ENCODE data around the gene SELENON. TPM values are rescaled to one million over a fixed set of nuclear protein-coding genes. Genes with fewer than 3 reads are reported as not detected.
A peak's percentile ranks its signal among the peaks of the same experiment; 100 is the strongest.

Gene SELENON
- total RNA-seq, 1 donor from 2014 or later: 45.7 TPM

DNA sequence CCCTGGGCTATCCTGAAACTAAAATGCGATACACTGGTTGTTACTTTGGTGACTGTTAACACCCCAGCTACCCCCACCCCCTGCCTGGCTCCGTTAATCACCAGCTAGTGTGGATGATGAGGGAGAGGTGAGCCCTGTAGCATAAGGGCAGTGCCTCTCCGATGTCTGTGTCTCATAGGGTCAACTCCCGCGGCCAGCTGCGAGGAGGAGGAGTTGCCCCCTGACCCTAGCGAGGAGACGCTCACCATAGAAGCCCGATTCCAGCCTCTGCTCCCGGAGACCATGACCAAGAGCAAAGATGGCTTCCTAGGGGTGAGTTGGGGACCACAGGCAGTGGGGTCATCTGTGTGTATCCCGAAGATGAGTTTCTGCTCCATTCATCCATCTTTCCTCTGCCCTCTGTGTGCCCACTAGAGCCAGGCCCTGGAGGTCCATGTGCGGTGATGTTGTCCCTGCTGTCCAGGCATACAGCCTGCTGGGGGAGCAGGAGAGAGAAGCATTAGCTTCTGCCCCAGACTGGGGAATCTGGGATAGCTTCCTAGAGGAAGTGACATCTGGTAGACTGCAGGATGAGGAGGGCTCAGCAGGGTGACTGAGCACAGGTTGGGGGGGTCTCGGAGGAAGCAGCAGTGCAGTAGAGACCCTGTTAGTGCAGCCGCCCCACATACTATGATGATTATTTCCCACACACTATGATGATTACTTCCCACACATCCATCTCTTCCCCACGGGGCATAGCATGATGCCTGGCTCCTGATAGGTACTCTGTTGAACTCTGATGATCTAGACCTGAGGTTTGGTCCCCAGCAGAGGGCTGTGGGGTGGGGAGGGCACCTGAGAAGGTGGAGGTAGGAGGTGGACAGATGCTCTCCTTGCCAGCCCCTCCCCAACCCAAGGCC, 5.2 kb downstream of the SELENON start:
- ATAC-seq: no peak
- no peak for DNase-seq (ENCODE audit: missing footprints)
- intact Hi-C loops (cut with DNase I): no loop called here

DNA sequence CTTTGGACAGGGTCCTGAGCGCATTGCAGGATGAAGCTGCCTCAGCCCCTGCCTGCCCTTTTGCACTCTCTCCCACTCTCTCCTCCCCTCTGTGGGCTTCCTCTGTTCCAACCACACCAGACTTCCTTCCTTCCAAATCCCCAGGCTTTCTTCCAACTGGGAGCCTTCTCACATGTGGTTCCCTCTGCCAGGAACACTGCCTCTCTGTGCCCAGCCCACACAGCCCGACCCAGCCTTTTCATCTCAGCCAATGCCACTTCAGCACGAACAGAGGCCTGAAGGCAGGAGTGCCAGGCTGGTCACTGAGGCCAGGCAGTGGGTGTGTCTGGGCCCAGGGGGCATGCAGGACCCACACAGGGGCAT, 5.9 kb downstream of the SELENON start:
- ATAC-seq (peak; percentile 75), DNase-seq (ENCODE audit: missing footprints) (no peak)
- intact Hi-C loops (cut with DNase I): no loop called here

DNA sequence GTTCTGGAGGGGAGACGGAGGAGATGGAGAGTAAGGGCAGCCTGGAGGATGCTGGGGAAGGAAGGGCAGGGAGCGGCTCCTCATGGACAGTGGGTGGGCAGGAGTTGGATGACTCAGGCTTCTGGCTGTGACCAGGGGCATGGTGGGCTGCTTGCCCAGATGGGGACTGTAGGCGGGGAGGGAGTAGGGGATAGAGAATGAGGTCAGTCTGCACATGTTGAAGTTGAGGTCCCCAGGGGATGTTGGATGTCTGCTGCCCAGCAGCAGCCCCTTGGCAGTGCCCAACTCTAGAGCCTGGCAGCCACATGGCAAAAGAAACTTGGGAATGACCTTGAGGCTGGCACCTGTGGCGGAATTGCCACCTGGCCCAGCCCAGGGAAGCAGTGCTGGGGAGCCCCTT, 6.4 kb downstream of the SELENON start:
- ATAC-seq (no peak), DNase-seq (ENCODE audit: missing footprints) (no peak)
- intact Hi-C loops (cut with DNase I): no loop called here

DNA sequence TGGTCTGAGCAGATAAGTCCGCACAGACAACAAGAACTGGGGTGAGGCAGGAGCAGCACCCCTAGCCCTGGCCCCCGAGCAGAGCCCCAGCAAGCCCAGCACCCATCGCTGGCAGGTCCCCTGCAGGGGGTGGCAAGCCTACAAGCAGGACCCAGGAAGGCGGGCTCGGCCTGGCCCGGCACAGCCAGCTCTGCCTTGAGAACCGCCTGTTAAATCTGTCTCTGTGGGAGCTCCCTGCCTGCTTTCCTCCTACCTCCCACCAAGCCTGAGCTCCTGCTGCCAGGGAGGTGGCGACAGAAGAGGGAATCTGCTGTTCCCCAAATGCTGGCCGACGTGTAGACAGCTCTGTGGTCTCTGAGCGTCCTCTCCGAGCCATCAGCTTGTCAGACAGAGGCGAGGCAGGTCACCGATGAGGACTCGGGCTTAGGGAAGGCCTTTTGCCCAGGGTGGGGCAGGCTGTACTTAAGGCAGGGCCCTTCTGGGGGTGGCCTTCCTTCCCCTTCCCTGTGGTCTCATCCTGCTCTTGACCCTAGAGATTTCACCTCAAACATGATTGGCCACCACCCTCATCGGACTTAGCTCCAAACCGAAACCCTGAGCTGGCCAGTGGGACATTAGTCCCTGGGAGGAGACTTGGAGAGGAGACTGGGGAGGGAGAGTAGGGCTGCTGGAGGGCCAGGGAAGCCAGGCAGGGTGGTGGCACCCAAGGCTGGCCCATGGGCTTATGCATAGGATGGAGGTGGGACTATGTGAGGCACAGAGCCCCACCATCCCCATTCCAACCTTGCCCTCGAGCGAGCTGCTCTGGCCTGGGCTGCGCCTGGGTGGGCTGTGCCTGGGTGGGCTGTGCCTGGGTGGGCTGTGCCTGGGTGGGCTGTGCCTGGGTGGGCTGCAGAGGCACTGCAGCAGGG, 7.7 kb downstream of the SELENON start:
- intact Hi-C loops (cut with DNase I): no loop called here
- ATAC-seq (no peak), DNase-seq (ENCODE audit: missing footprints) (no peak)

DNA sequence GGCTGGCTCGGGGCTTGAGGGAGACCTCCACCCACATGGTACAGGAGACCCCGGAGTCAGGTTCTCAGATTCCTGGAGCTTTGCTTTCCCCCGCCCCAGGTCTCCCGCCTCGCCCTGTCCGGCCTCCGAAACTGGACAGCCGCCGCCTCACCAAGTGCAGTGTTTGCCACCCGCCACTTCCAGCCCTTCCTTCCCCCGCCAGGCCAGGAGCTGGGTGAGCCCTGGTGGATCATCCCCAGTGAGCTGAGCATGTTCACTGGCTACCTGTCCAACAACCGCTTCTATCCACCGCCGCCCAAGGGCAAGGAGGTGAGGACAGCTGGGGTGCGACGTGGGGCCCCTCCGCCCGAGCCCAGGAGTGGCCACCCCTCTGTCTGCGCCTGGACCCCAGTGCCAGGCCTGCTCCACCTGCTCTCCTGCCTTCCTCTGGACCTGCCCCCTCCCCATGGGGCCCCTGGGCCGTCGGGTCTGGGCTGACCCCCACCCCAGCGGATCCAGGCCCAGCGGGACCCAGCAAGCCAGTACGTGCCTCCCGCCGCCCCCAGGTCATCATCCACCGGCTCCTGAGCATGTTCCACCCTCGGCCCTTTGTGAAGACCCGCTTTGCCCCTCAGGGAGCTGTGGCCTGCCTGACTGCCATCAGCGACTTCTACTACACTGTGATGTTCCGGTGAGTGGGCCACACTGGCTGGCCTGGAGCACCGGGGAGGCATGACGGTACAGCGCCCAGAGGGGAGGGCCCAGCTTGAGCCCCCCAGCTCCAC, 8.7 kb downstream of the SELENON start:
- DNase-seq (ENCODE audit: missing footprints) (no peak), ATAC-seq (no peak)
- intact Hi-C loops (cut with DNase I): no loop called here

DNA sequence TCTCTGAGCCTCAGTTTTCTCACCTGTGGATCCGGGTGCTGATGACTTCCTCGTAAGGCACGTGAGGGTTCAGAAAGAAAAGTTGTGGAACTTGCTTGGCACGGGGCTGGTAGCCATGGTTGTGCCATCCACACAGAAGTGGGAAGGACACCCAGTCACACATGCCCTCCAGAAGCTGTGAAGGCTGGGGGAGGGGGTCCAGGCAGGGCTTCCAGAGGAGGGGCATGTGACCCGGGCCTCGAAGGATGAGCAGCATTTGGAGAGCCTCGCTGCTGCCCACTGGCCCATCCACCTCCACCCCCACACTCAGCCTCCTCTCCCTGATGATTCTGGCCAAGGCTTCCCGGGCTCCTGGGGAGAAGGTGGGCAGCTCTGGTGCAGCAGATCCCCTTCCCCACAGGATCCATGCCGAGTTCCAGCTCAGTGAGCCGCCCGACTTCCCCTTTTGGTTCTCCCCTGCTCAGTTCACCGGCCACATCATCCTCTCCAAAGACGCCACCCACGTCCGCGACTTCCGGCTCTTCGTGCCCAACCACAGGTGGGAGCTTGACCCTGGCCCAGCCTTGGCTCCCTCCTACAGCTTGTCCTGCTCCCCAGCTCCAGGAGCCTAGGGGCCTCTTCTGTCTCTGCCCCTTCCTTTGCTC, 9.4 kb downstream of the SELENON start:
- intact Hi-C loops (cut with DNase I): no loop called here
- DNase-seq (ENCODE audit: missing footprints) (no peak), ATAC-seq (no peak)

DNA sequence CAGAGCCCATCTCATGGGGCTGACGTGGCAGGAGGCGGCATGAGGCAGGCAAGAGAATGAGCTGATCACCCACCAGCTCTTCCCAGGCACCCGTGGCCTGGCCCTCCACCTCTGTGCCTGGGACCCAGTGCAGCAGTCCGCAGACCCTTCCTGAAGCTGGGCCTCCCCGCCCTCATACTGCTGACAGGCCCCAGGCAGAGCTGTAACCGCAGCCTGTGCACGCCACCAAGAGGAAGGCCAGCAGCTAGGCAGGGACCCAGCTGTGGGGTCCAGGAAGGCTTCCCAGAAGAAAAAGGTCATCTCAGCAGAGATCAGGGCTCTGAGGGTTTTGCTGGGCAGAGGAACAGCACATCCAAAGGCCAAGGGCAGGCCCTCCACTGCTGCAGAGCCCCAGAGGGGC, 9.9 kb downstream of the SELENON start:
- DNase-seq (ENCODE audit: missing footprints) (no peak), ATAC-seq (no peak)
- intact Hi-C loops (cut with DNase I): loop anchor here (5.0 to 10.0 kb wide), 2 partner anchors 308 to 565 kb away; partner anchors contain the start of gene RSRP1

DNA sequence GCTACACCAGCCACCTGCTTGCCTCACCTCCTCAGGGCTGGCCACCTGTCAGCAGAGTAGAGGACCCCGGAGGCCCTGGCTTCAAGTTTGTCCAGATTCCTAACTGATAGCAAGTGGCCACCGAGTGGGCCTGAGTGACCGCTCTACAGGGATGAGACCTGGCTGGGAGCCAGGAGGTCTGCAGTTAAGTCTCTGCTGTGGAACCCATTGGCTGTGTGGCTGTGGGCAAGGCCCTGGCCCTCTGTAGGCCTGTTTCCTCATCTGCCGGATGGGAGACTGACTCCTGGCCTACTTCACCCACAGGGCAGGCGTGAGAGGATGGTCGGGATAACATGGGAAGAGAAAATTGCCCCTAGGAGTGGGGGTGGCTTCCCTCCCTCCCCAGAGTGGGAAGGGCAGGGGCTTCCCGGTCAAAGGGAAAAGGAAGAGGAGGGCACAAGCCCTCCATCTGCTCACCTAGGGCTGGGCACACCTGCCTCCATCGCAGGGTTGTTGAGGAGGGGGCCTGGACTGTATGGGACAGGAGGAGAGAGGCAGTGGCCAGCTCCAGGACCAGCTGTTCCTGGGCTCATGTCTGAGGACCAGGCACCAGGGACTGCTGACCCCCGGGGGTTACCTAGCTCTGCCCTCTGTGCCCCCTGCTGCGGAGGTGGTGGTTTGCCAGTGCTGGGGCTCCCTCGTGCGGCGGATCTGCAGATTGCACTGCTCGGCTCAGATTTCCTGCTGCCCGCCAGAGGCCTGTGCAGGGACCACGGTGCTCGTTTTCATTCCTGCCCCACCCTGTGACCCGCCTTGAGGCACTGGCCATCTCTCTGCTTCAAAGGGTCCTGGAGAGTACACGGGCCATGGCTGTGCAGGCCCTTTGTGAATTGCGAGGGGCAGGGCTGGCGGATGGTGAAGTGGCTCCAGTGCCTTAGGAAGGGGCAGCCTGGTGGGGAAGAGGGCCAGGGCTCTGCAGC, 10.6 kb downstream of the SELENON start:
- intact Hi-C loops (cut with DNase I): loop anchor here (5.0 to 10.0 kb wide), 2 partner anchors 308 to 566 kb away; partner anchors contain the start of gene RSRP1
- ATAC-seq: peak; percentile 58

DNA sequence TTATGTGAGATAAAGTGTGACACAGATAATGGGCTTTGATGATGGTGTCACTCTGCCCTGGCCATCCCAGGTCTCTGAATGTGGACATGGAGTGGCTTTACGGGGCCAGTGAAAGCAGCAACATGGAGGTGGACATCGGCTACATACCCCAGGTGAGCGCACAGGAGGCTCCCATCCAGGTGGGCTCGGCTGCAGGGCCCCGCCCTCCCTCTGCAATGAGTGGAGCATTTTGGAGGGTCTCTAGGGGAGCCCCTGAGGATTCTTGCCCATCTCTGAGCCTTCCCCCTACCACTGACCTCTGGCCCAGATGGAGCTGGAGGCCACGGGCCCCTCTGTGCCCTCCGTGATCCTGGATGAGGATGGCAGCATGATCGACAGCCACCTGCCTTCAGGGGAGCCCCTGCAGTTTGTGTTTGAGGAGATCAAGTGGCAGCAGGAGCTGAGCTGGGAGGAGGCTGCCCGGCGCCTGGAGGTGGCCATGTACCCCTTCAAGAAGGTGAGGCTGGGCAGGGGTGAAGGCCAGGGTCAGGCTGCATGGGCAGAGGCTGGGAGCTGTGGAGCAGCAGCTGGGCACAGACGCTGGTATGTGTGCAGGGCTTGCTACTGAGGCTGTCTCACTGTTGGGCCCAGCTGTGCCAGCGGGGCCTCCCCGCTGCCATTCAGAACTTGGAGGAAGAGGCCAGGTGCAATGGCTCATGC, 11.5 kb downstream of the SELENON start:
- DNase-seq (ENCODE audit: missing footprints) (no peak), ATAC-seq (no peak)
- intact Hi-C loops (cut with DNase I): loop anchor here (5.0 to 10.0 kb wide), 2 partner anchors 309 to 567 kb away; partner anchors contain the start of gene RSRP1

More for the DNA sequence above, 10.6 kb downstream of the SELENON start:
- DNase-seq (ENCODE audit: missing footprints): peak; percentile 90

DNA sequence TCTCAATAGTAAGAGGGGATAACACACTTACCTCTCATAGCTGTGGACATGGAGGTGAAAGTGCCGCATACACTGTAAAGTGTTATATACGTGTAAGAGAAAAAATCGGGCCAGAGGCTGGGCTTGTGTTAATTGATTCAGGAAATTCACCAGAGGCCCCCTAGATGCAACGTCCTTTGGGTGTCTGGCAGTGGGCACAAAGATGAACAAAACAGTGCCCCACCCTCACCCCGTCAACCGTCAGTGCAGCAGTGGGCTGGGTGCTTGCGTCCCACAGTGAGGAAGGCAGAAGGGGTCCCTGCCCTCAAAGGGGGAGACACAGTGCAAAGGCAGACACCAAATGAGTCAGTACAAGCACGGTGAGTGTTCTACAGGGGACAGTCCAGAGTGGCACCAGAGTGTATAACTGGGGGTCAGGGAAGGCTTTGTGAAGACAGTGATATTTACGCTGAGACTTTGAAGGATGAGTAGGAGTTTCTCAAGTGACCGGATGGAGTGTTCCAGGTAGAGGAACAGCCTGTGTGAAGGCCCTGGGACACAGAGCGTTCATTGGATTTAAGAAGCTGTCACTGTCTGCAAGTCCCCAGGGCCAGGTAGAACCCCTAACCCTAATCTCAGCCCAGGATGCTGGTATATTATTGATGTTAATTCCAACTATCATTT, 13.2 kb downstream of the SELENON start:
- intact Hi-C loops (cut with DNase I): loop anchor here (5.0 to 10.0 kb wide), 2 partner anchors 311 to 568 kb away; partner anchors contain the start of gene RSRP1
- DNase-seq (ENCODE audit: missing footprints): peak; percentile 52
- no peak for ATAC-seq

DNA sequence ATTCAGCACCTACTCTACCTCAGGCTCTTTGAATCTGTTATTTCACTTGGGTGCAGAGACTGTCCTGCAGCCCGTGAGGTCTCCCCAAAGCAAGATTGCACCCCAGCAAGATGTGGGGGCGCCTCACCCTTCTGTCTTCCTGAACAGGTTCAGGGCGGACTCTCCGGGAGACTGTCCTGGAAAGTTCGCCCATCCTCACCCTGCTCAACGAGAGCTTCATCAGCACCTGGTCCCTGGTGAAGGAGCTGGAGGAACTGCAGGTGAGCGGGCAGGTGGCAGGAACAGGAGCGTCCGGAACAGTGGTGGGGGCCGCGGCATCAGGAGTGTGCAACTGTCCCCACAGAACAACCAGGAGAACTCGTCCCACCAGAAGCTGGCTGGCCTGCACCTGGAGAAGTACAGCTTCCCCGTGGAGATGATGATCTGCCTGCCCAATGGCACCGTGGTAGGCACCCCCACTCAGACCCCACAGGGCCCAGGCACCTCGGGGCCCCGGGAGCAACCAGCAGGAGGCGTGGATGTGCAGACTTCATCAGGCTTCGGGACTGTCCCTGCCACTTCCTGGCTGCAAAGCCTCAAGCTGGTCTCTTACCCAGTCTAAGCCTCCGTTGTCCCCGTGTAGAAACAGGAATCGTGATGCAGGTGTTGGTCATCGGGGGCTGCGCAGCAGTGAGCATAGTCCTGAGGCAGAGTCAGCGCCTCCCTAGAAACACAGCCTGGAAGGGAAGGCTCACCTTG, 13.9 kb downstream of the SELENON start:
- ATAC-seq (no peak), DNase-seq (ENCODE audit: missing footprints) (peak; percentile 50)
- intact Hi-C loops (cut with DNase I): loop anchor here (5.0 to 10.0 kb wide), 2 partner anchors 312 to 569 kb away; partner anchors contain the start of gene RSRP1

DNA sequence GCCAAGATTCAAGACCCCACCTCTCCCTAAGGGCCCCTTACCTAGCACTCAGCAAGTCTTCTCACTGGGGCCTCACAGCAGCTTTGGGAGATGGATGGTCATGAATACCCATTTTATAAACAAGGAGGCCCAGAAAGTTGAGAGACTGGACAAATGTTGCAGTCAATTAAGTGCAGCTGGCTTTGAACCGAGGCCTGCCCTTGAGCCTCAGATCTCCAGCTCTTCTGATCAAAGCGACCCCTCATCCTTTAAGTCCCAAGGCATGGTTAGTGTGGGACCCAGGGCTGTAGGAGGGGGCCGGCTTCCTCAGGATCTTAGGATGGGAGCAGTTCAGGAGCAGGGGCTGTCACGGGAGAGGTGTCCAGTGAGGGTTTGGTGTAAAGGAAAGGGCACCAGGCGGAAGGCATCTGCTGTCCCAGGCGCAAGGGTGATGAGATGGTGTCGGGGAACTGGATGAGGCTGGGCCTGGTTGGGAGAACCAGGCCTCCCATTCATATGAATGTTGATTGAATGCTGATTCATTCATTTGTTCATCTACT, 14.6 kb downstream of the SELENON start:
- ATAC-seq: no peak
- intact Hi-C loops (cut with DNase I): loop anchor here (5.0 to 10.0 kb wide), 2 partner anchors 312 to 570 kb away; partner anchors contain the start of gene RSRP1
- no peak for DNase-seq (ENCODE audit: missing footprints)

DNA sequence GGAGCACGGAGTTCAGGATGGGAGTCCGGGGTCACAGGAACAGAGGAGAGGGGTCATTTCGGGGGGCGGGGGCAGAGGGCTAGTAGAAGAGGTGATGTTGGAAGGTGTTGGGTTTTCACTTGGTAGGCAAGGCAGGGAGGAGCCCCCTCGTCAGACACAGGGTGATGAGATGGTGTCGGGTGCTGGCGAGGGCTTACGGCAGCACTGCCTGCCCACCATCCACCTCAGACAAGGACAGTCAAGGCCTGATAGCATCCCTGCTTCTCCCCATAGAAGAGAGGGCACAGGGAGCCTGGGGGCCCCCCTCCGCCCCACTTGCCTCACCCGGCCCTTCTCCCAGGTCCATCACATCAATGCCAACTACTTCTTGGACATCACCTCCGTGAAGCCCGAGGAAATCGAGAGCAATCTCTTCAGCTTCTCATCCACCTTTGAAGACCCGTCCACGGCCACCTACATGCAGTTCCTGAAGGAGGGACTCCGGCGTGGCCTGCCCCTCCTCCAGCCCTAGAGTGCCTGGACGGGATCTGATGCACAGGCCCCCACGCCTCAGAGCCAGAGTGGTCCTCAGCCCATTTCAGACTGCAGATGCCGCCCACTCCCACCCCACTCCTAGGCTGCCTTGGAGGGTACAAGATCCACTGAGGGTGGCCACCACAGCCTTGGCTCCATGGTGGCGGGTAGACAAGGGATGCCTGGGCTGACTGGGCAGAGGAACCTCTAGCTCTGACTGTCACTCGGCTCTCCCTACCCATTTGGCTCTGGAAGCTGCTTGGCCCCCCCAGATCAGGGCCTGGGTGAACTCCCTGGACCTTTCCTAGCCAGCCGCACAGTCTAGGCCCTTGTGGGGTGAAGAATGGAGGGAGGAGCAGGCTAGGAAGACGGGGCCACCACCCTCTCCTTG, 15.5 kb downstream of the SELENON start:
- intact Hi-C loops (cut with DNase I): loop anchor here (10.0 kb wide), 1 partner anchor 571 kb away; the partner anchor contains the start of gene RSRP1
- ATAC-seq: no peak
- peak; percentile 61 for DNase-seq (ENCODE audit: missing footprints)

All from Right ventricle myocardium inferior (tissue), 1 donor.